ENCODE results near the gene BRD4. TPM values are rescaled to one million over a fixed set of nuclear protein-coding genes. Genes with fewer than 3 reads are reported as not detected.

The BRD4 gene
- total RNA-seq, 4 donors from 2014 or later = 51.0 to 148 (median 77.5) TPM

DNA sequence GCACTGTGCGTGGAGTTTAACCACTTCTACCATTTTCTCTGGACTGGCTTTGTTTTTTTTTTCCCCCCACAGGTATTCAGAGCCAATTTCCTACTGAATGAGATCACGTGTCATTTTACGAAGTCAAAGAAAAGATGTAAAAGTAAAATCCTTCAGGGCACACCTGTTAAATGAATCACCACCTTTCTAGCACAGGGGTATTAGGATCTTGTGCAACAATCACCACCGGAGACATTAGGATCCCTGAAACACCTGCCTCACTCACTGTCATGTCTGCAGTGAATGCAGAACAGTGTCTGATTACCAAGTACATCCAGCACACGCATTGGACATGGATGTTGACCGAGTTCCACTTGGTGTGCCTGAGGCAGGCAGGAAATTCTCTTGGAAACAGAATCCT is 17.2 kb downstream of the BRD4 start:
- no peaks in the 10 kb centered on the region for H3K36me3 ChIP-seq
- H3K27ac ChIP-seq = no peak overlapping the region
- H3K4me3 ChIP-seq = no peak overlapping the region
- no peaks in the 10 kb centered on the region for H3K9me3 ChIP-seq
- peaks cover 0 to 75% (median 24%) of the 10 kb centered on the region in 4 donors for H3K4me1 ChIP-seq
- TF ChIP-seq POLR2A (IDR thresholded peaks at IDR 0.05) = no peak
- TF ChIP-seq, protein P1, sequence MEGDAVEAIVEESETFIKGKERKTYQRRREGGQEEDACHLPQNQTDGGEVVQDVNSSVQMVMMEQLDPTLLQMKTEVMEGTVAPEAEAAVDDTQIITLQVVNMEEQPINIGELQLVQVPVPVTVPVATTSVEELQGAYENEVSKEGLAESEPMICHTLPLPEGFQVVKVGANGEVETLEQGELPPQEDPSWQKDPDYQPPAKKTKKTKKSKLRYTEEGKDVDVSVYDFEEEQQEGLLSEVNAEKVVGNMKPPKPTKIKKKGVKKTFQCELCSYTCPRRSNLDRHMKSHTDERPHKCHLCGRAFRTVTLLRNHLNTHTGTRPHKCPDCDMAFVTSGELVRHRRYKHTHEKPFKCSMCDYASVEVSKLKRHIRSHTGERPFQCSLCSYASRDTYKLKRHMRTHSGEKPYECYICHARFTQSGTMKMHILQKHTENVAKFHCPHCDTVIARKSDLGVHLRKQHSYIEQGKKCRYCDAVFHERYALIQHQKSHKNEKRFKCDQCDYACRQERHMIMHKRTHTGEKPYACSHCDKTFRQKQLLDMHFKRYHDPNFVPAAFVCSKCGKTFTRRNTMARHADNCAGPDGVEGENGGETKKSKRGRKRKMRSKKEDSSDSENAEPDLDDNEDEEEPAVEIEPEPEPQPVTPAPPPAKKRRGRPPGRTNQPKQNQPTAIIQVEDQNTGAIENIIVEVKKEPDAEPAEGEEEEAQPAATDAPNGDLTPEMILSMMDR (IDR thresholded peaks at IDR 0.05) = no peak
- no peaks in the 10 kb centered on the region for H3K27me3 ChIP-seq
- no peak for DNase-seq

GRCh38 chr19:15313649-15314279 is 18.6 kb downstream of the BRD4 start:
- Histone ChIP-seq H3K27me3 (no peaks in the 10 kb centered on the region), H3K36me3 (no peaks in the 10 kb centered on the region), H3K4me3 (no peak overlapping the region), H3K4me1 (peaks cover 0 to 64% (median 20%) of the 10 kb centered on the region in 4 donors), H3K9me3 (no peaks in the 10 kb centered on the region), H3K27ac (no peak overlapping the region)
- TF ChIP-seq, protein P1 (IDR thresholded peaks at IDR 0.05) = no peak
- TF ChIP-seq POLR2A (IDR thresholded peaks at IDR 0.05) = no peak
- DNase-seq = no peak

DNA sequence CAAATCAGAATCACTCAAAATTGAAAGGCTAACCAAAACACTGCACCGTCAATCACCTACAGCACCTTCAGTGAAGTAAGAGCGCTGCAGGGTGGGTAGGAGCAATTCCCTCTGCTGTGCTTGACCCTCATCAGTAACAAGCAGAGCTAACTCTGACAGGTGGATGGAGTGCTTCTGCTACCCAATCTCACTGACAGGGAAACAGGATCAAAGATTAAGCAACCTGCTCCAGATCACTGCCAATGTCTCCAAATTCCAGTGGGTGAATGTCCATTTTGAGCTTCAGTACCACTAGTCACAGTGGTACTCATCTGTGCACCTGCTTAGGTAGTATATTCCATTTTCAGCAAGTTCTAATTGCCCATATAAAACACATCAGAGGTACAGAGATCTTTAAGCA is 25.2 kb downstream of the BRD4 start:
- Histone ChIP-seq H3K4me3 (no peak overlapping the region), H3K27ac (no peak overlapping the region), H3K36me3 (no peaks in the 10 kb centered on the region), H3K9me3 (no peaks in the 10 kb centered on the region), H3K27me3 (no peaks in the 10 kb centered on the region), H3K4me1 (peaks cover 0 to 40% (median 9%) of the 10 kb centered on the region in 4 donors)
- TF ChIP-seq POLR2A (IDR thresholded peaks at IDR 0.05) = no peak
- TF ChIP-seq, protein P1 (IDR thresholded peaks at IDR 0.05) = no peak
- no peak for DNase-seq

GRCh38 chr19:15305582-15306334 is 26.6 kb downstream of the BRD4 start:
- no peak overlapping the region for H3K27ac ChIP-seq

GRCh38 chr19:15304140-15304705 is 28.1 kb downstream of the BRD4 start:
- Histone ChIP-seq H3K4me3 (no peak overlapping the region), H3K27ac (peak overlapping the region in 1 of 4 donors; percentile 7)

More at GRCh38 chr19:15305582-15306334, 26.6 kb downstream of the BRD4 start:
- peaks cover 0 to 39% (median 10%) of the 10 kb centered on the region in 4 donors for H3K4me1 ChIP-seq
- no peaks in the 10 kb centered on the region for H3K36me3 ChIP-seq
- no peak for TF ChIP-seq POLR2A (IDR thresholded peaks at IDR 0.05)
- no peaks in the 10 kb centered on the region for H3K27me3 ChIP-seq
- no peak for DNase-seq
- no peak overlapping the region for H3K4me3 ChIP-seq
- no peaks in the 10 kb centered on the region for H3K9me3 ChIP-seq

More at GRCh38 chr19:15304140-15304705, 28.1 kb downstream of the BRD4 start:
- Histone ChIP-seq H3K4me1 (peaks cover 0 to 52% (median 17%) of the 10 kb centered on the region in 4 donors), H3K36me3 (no peaks in the 10 kb centered on the region), H3K9me3 (no peaks in the 10 kb centered on the region), H3K27me3 (no peaks in the 10 kb centered on the region)
- no peak for DNase-seq
- TF ChIP-seq, protein P1 (IDR thresholded peaks at IDR 0.05) = no peak
- TF ChIP-seq POLR2A (IDR thresholded peaks at IDR 0.05) = no peak

All from Peyer's patch (tissue), 4 donors.